H1 (cell line): ENCODE data around the gene HIPK1. TPM values are rescaled to one million over a fixed set of nuclear protein-coding genes. Genes with fewer than 3 reads are reported as not detected.

Experiments
- USF2 ChIP-seq: IDR thresholded peaks from 2 replicates; pipeline ENCODE4 v1.6.1; 2011; ENCODE audit warnings: low read length, improper control_type of control experiment
- polyA plus RNA-seq, 7 experiments: library from polyadenylated mRNA; depleted of rRNA in 3 of 7; stranded (reverse) in 5 of 7; unstranded in 2 of 7; fragments of >200 nt in 5 of 7; fragments of 200-250 nt in 2 of 7; gene quantifications; 1 replicate in 5 of 7; 2 replicates in 1 of 7; 4 replicates in 1 of 7; pipeline versions ENCODE4 v1.2.1 to v1.2.3, GENCODE V29; 2011 to 2013; ENCODE audit warnings: missing spikeins in 2 of 7, mixed read lengths in 2 of 7
- total RNA-seq: library from RNA; stranded (reverse); fragmentation: NEBNext Ultra II Directional; extraction: Animal tissue kit (Norgen Biotek cat#: 25700); gene quantifications from 2 replicates; pipeline ENCODE4 v1.2.1, GENCODE V29; 2021

Gene HIPK1
- total and polyA plus RNA-seq, 2 of the 8 experiments (the other 6 are each of a cell fraction or from before 2014, with no cell fraction given) = 46.2 to 64.3 TPM

- TF ChIP-seq USF2 = no peak
Observed at GRCh38 chr1:113991467-113991997, 62.4 kb downstream of the HIPK1 start (continued).
